Ishikawa (cell line): Measurements from ENCODE around the gene TASP1.

ENCODE experiments used
- CEBPB ChIP-seq: IDR thresholded peaks from 2 replicates; pipeline ENCODE4 v1.6.1; 2012
- CREB1 ChIP-seq: IDR thresholded peaks from 2 replicates; pipeline ENCODE4 v1.6.1; 2012; ENCODE audit warnings: low read depth
- EGR1 ChIP-seq: IDR thresholded peaks from 2 replicates; pipeline ENCODE4 v1.6.1; 2012
- EP300 ChIP-seq: IDR thresholded peaks from 2 replicates; pipeline ENCODE4 v1.6.1; 2012; ENCODE audit warnings: borderline replicate concordance
- FOXM1 ChIP-seq: IDR thresholded peaks from 2 replicates; pipeline ENCODE4 v1.6.1; 2012; ENCODE audit warnings: low read depth, borderline replicate concordance
- NFIC ChIP-seq: IDR thresholded peaks from 2 replicates; pipeline ENCODE4 v1.6.1; 2012
- RAD21 ChIP-seq: IDR thresholded peaks from 2 replicates; pipeline ENCODE4 v1.6.1; 2012; ENCODE audit warnings: low read depth
- TAF1 ChIP-seq: IDR thresholded peaks from 2 replicates; pipeline ENCODE4 v1.6.1; 2012; ENCODE audit warnings: low read depth, mild to moderate bottlenecking
- TCF12 ChIP-seq: IDR thresholded peaks from 2 replicates; pipeline ENCODE4 v1.6.1; 2012; ENCODE audit warnings: low read depth
- TEAD4 ChIP-seq: IDR thresholded peaks from 2 replicates; pipeline ENCODE4 v1.6.1; 2012
- YY1 ChIP-seq: IDR thresholded peaks from 2 replicates; pipeline ENCODE4 v1.6.1; 2012; ENCODE audit warnings: low read depth
- TF ChIP-seq, protein P1 (sequence below): IDR thresholded peaks from 2 replicates; pipeline ENCODE4 v1.6.1; 2012
- TF ChIP-seq, protein P2 (sequence below): IDR thresholded peaks from 2 replicates; pipeline ENCODE4 v1.6.1; 2012; ENCODE audit warnings: low read depth, mild to moderate bottlenecking
- TF ChIP-seq, protein P3 (sequence below): IDR thresholded peaks from 2 replicates; pipeline ENCODE4 v1.6.1; 2012

DNA sequence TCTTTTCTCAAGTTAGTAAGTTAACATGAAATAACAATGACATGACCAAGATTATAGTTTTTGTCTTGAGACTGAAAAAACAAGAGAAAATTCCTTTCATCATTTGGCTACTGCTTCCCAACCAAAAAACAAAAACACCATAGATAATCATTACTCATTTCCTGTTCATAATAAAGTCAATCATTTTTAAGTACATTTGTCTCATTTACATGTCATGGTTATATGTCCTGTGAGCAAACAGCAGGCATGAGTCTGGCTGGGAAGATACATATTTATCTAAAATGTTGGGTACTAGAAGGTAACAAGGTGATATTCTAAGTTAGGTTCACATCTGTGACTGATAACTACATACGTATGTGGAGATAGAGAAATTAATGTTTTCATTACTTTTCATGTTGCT, 237.1 kb downstream of the TASP1 start:
- TF ChIP-seq, protein P1, sequence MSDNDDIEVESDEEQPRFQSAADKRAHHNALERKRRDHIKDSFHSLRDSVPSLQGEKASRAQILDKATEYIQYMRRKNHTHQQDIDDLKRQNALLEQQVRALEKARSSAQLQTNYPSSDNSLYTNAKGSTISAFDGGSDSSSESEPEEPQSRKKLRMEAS = no peak
- TF ChIP-seq EP300 (no peak), RAD21 (no peak), NFIC (no peak), TAF1 (no peak), TCF12 (no peak), TEAD4 (no peak), CEBPB (no peak), EGR1 (no peak), FOXM1 (no peak), YY1 (no peak), CREB1 (no peak)
- TF ChIP-seq, protein P2, sequence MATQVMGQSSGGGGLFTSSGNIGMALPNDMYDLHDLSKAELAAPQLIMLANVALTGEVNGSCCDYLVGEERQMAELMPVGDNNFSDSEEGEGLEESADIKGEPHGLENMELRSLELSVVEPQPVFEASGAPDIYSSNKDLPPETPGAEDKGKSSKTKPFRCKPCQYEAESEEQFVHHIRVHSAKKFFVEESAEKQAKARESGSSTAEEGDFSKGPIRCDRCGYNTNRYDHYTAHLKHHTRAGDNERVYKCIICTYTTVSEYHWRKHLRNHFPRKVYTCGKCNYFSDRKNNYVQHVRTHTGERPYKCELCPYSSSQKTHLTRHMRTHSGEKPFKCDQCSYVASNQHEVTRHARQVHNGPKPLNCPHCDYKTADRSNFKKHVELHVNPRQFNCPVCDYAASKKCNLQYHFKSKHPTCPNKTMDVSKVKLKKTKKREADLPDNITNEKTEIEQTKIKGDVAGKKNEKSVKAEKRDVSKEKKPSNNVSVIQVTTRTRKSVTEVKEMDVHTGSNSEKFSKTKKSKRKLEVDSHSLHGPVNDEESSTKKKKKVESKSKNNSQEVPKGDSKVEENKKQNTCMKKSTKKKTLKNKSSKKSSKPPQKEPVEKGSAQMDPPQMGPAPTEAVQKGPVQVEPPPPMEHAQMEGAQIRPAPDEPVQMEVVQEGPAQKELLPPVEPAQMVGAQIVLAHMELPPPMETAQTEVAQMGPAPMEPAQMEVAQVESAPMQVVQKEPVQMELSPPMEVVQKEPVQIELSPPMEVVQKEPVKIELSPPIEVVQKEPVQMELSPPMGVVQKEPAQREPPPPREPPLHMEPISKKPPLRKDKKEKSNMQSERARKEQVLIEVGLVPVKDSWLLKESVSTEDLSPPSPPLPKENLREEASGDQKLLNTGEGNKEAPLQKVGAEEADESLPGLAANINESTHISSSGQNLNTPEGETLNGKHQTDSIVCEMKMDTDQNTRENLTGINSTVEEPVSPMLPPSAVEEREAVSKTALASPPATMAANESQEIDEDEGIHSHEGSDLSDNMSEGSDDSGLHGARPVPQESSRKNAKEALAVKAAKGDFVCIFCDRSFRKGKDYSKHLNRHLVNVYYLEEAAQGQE = no peak
- TF ChIP-seq, protein P3, sequence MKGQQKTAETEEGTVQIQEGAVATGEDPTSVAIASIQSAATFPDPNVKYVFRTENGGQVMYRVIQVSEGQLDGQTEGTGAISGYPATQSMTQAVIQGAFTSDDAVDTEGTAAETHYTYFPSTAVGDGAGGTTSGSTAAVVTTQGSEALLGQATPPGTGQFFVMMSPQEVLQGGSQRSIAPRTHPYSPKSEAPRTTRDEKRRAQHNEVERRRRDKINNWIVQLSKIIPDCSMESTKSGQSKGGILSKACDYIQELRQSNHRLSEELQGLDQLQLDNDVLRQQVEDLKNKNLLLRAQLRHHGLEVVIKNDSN = no peak
